HK-2 (cell line): ENCODE results near the gene SIDT1.
"Not testable (repeated sequence)": the region's sequence is repeated elsewhere in the genome, so short reads cannot be mapped to it uniquely, and the experiment has no call there.

Source experiments
- DNase-seq: peaks from one replicate; pipeline ENCODE4 v3.0.0-alpha.2; 2018; ENCODE audit not compliant: unreplicated experiment

The SIDT1 gene

GRCh38 chr3:113634782-113635474, 102.6 kb downstream of the SIDT1 start:
- no peak for DNase-seq

GRCh38 chr3:113636034-113636433, 103.7 kb downstream of the SIDT1 start:
- not testable (repeated sequence) for DNase-seq

- DNase-seq: no peak
Measured at GRCh38 chr3:113637756-113638155, 105.4 kb downstream of the SIDT1 start.

- DNase-seq: no peak
Measured at GRCh38 chr3:113638910-113639309, 106.6 kb downstream of the SIDT1 start.

- no peak for DNase-seq
Measured at GRCh38 chr3:113643583-113643982, 111.2 kb downstream of the SIDT1 start.

- no peak for DNase-seq
Measured at GRCh38 chr3:113648524-113648923, 116.2 kb downstream of the SIDT1 start.

- DNase-seq: no peak
Measured at GRCh38 chr3:113649174-113649845, 117.0 kb downstream of the SIDT1 start.

GRCh38 chr3:113654310-113654709, 122.0 kb downstream of the SIDT1 start:
- DNase-seq: no peak

GRCh38 chr3:113654851-113655250, 122.5 kb downstream of the SIDT1 start:
- no peak for DNase-seq

- no peak for DNase-seq
Measured at GRCh38 chr3:113658107-113658506, 125.8 kb downstream of the SIDT1 start.

GRCh38 chr3:113659101-113659541, 126.8 kb downstream of the SIDT1 start:
- DNase-seq: no peak

- no peak for DNase-seq
Measured at GRCh38 chr3:113659996-113660395, 127.6 kb downstream of the SIDT1 start.

GRCh38 chr3:113660458-113660857, 128.1 kb downstream of the SIDT1 start:
- DNase-seq: no peak

- DNase-seq: no peak
Measured at GRCh38 chr3:113660896-113661295, 128.5 kb downstream of the SIDT1 start.

- DNase-seq: no peak
Measured at GRCh38 chr3:113662824-113663223, 130.5 kb downstream of the SIDT1 start.

GRCh38 chr3:113663324-113663750, 131.0 kb downstream of the SIDT1 start:
- no peak for DNase-seq

- no peak for DNase-seq
Measured at GRCh38 chr3:113663761-113664160, 131.4 kb downstream of the SIDT1 start.

GRCh38 chr3:113664523-113665094, 132.3 kb downstream of the SIDT1 start:
- DNase-seq: no peak

- no peak for DNase-seq
Measured at GRCh38 chr3:113668015-113668414, 135.7 kb downstream of the SIDT1 start.

- no peak for DNase-seq
Measured at GRCh38 chr3:113673593-113673992, 141.2 kb downstream of the SIDT1 start.

- no peak for DNase-seq
Measured at GRCh38 chr3:113676261-113676660, 143.9 kb downstream of the SIDT1 start.

GRCh38 chr3:113677737-113678136, 145.4 kb downstream of the SIDT1 start:
- DNase-seq: no peak

- no peak for DNase-seq
Measured at GRCh38 chr3:113678773-113679172, 146.4 kb downstream of the SIDT1 start.
